Keratinocyte (primary cell): ENCODE measurements around the gene ERCC6. TPM values are rescaled to one million over a fixed set of nuclear protein-coding genes. Genes with fewer than 3 reads are reported as not detected.

ENCODE experiments used
- DNase-seq: peaks from one replicate; pipeline ENCODE4 v3.0.0-alpha.2; 2011; ENCODE audit warnings: low read depth, missing footprints, low spot score
- FAIRE-seq: peaks from 2 replicates; lab custom pipeline; 2011; peaks lifted over from hg19 to GRCh38; lab: Jason Lieb, UNC
- H2AFZ ChIP-seq: 2 replicates; pipeline ENCODE4 v1.6.0; 2012; ENCODE audit warnings: low read length, control low read depth, inconsistent platforms; ENCODE audit not compliant: control insufficient read depth
- H3K27ac ChIP-seq: 2 replicates; pipeline ENCODE4 v1.5.1; 2011; ENCODE audit warnings: low read length; ENCODE audit not compliant: control insufficient read depth, insufficient read depth
- H3K27me3 ChIP-seq: 3 replicates; pipeline ENCODE4 v1.6.0; 2011; ENCODE audit warnings: low read length; ENCODE audit not compliant: control insufficient read depth, insufficient read depth; ENCODE audit errors: extremely low read depth
- H3K36me3 ChIP-seq, 2 experiments: 2 replicates in 1 of 2; 3 replicates in 1 of 2; pipeline ENCODE4 v1.5.1; 2011; ENCODE audit warnings: low read length in 2 of 2, mild to moderate bottlenecking in 1 of 2; ENCODE audit not compliant: control insufficient read depth in 2 of 2, insufficient read depth in 2 of 2; ENCODE audit errors: extremely low read depth in 1 of 2
- H3K4me1 ChIP-seq: 3 replicates; pipeline ENCODE4 v1.5.1; 2011; ENCODE audit warnings: low read length; ENCODE audit not compliant: control insufficient read depth, insufficient read depth; ENCODE audit errors: extremely low read depth
- H3K4me2 ChIP-seq: 3 replicates; pipeline ENCODE4 v1.6.0; 2011; ENCODE audit warnings: low read depth, low read length; ENCODE audit not compliant: control insufficient read depth, insufficient read depth; ENCODE audit errors: extremely low read depth
- H3K4me3 ChIP-seq, 3 experiments: fragments of 200-600 bp in 1 of 3; sonication (generic) in 1 of 3; 2 replicates in 2 of 3; 3 replicates in 1 of 3; pipeline ENCODE4 v1.5.1; 2011 to 2016; ENCODE audit warnings: low read length in 3 of 3, mild to moderate bottlenecking in 3 of 3, control low read depth in 2 of 3, inconsistent platforms in 1 of 3, low read depth in 1 of 3, mixed read lengths in 1 of 3, mixed run types in 1 of 3, moderate library complexity in 1 of 3; ENCODE audit not compliant: control insufficient read depth in 2 of 3, insufficient read depth in 2 of 3; ENCODE audit errors: extremely low read depth in 1 of 3
- H3K79me2 ChIP-seq: 2 replicates; pipeline ENCODE4 v1.6.0; 2012; ENCODE audit warnings: low read length; ENCODE audit not compliant: control insufficient read depth, insufficient read depth
- H3K9ac ChIP-seq: 3 replicates; pipeline ENCODE4 v1.6.0; 2011; ENCODE audit warnings: low read length; ENCODE audit not compliant: control insufficient read depth, insufficient read depth; ENCODE audit errors: extremely low read depth
- H3K9me1 ChIP-seq: 3 replicates; pipeline ENCODE4 v1.6.0; 2011; ENCODE audit warnings: low read length; ENCODE audit not compliant: control insufficient read depth, insufficient read depth; ENCODE audit errors: extremely low read depth
- H3K9me3 ChIP-seq: 2 replicates; pipeline ENCODE4 v1.5.1; 2012; ENCODE audit warnings: low read depth, low read length; ENCODE audit not compliant: control insufficient read depth
- H4K20me1 ChIP-seq: 3 replicates; pipeline ENCODE4 v1.6.0; 2011; ENCODE audit warnings: low read length; ENCODE audit not compliant: control insufficient read depth, insufficient read depth; ENCODE audit errors: extremely low read depth
- CTCF ChIP-seq, 3 experiments: IDR thresholded peaks in 1 of 3; conservative IDR thresholded peaks in 1 of 3; optimal IDR thresholded peaks in 1 of 3; 2 replicates in 2 of 3; 3 replicates in 1 of 3; pipeline versions ENCODE3 to v1.5.1; 2011; ENCODE audit warnings: low read length in 3 of 3, mild to moderate bottlenecking in 3 of 3, moderate library complexity in 2 of 3, control low read depth in 1 of 3, inconsistent platforms in 1 of 3; ENCODE audit not compliant: insufficient read depth in 2 of 3; ENCODE audit errors: extremely low read depth in 1 of 3
- EZH2 ChIP-seq: IDR thresholded peaks from one replicate; pipeline ENCODE4 v1.6.1; 2012; ENCODE audit warnings: inconsistent platforms, mild to moderate bottlenecking, low read length, moderate library complexity
- dilution Hi-C: fragments of 300-500 bp; cut with MboI; formaldehyde crosslinking; loops from one replicate; pipeline ENCODE4 v1.7.0; 2020; ENCODE audit warnings: low sequenced_read_pairs; ENCODE audit not compliant: extremely low pct_ligation_motif_present
- polyA plus RNA-seq, 5 experiments: library from polyadenylated mRNA; depleted of rRNA in 3 of 5; stranded (reverse) in 3 of 5; stranded (forward) in 1 of 5; unstranded in 1 of 5; fragments of >200 nt; gene quantifications; 1 replicate in 1 of 5; 2 replicates in 3 of 5; 3 replicates in 1 of 5; pipeline versions ENCODE4 v1.2.1 to v1.2.3, GENCODE V29; 2011 to 2012; ENCODE audit warnings: missing spikeins in 2 of 5, low read depth in 1 of 5, low replicate concordance in 1 of 5

The ERCC6 gene
- polyA plus RNA-seq, 1 donor (not counting 4 experiments of a cell fraction or from before 2014, with no cell fraction given): 36.8 TPM

GRCh38 chr10:49509771-49510303 lies 29.1 kb downstream of the ERCC6 start:
- H3K27me3 ChIP-seq: no peaks in the 10 kb centered on the region
- no peak overlapping the region for H3K27ac ChIP-seq
- H3K79me2 ChIP-seq: peaks cover 46% of the 10 kb centered on the region
- dilution Hi-C loops: no loop called here
- FAIRE-seq: no peak
- H3K4me3 ChIP-seq: no peak overlapping the region
- H2AFZ ChIP-seq: no peak overlapping the region
- H3K36me3 ChIP-seq: peaks cover 8 to 10% of the 10 kb centered on the region in 2 experiments
- H3K4me1 ChIP-seq: peaks cover 3% of the 10 kb centered on the region
- peaks cover 4% of the 10 kb centered on the region for H4K20me1 ChIP-seq
- TF ChIP-seq CTCF (optimal IDR thresholded peaks at IDR 0.05 in 1 of 3, IDR thresholded peaks at IDR 0.05 in 1 of 3, conservative IDR thresholded peaks at IDR 0.05 in 1 of 3; ENCODE audit: extremely low read depth in 1 of 3, insufficient read depth in 2 of 3, low read length in 3 of 3) (no peak), EZH2 (no peak)
- H3K9ac ChIP-seq: no peak overlapping the region
- H3K4me2 ChIP-seq: no peak overlapping the region
- no peaks in the 10 kb centered on the region for H3K9me1 ChIP-seq
- no peaks in the 10 kb centered on the region for H3K9me3 ChIP-seq
- DNase-seq: no peak

- Histone ChIP-seq H3K79me2 (peaks cover 40% of the 10 kb centered on the region), H3K4me3 (no peak overlapping the region), H3K36me3 (peaks cover 8 to 10% of the 10 kb centered on the region in 2 experiments), H3K27me3 (no peaks in the 10 kb centered on the region), H3K9me1 (no peaks in the 10 kb centered on the region), H4K20me1 (peaks cover 4% of the 10 kb centered on the region), H3K9me3 (no peaks in the 10 kb centered on the region), H3K27ac (no peak overlapping the region), H3K4me1 (peaks cover 3% of the 10 kb centered on the region), H2AFZ (no peak overlapping the region), H3K4me2 (no peak overlapping the region), H3K9ac (no peak overlapping the region)
- DNase-seq (no peak), FAIRE-seq (peak; percentile 5)
- TF ChIP-seq CTCF (optimal IDR thresholded peaks at IDR 0.05 in 1 of 3, IDR thresholded peaks at IDR 0.05 in 1 of 3, conservative IDR thresholded peaks at IDR 0.05 in 1 of 3; ENCODE audit: extremely low read depth in 1 of 3, insufficient read depth in 2 of 3, low read length in 3 of 3) (no peak), EZH2 (no peak)
- dilution Hi-C loops: no loop called here
Observed at GRCh38 chr10:49508654-49509053, 30.3 kb downstream of the ERCC6 start.
